Neural cell (in vitro differentiated cells): ENCODE measurements around the gene TRABD2A. TPM values are rescaled to one million over a fixed set of nuclear protein-coding genes. Genes with fewer than 3 reads are reported as not detected.

Experiments used
- H2AFZ ChIP-seq: fragments of 200-600, 300-800 bp; sonication (generic), shearing (Covaris generic); 2 replicates; pipeline ENCODE4 v1.6.0; 2014; ENCODE audit warnings: low read depth, mild to moderate bottlenecking, antibody characterized with exemption, low read length, moderate library complexity
- H3F3A ChIP-seq: fragments of 200-600 bp; shearing (Covaris generic); 2 replicates; pipeline ENCODE4 v1.6.1; 2016; ENCODE audit warnings: mild to moderate bottlenecking, moderate library complexity, mixed read lengths, antibody characterized with exemption, low read length; ENCODE audit not compliant: insufficient read depth, poor library complexity, severe bottlenecking
- H3K27ac ChIP-seq: fragments of 200-600, 300-800 bp; sonication (generic), shearing (Covaris generic); 2 replicates; pipeline ENCODE4 v1.5.1; 2014; ENCODE audit warnings: mild to moderate bottlenecking, low read length, moderate library complexity
- H3K27me3 ChIP-seq: fragments of 300-800, 200-600 bp; sonication (generic), shearing (Covaris generic); 2 replicates; pipeline ENCODE4 v1.6.0; 2014; ENCODE audit warnings: mild to moderate bottlenecking, low read depth, low read length, moderate library complexity; ENCODE audit not compliant: insufficient read depth
- H3K36me3 ChIP-seq: fragments of 300-800, 200-600 bp; sonication (generic), shearing (Covaris generic); 2 replicates; pipeline ENCODE4 v1.5.1; 2014; ENCODE audit warnings: mild to moderate bottlenecking, antibody characterized with exemption, low read length, moderate library complexity; ENCODE audit not compliant: insufficient read depth
- H3K4me2 ChIP-seq: fragments of 300-800, 200-600 bp; sonication (generic), shearing (Covaris generic); 2 replicates; pipeline ENCODE4 v1.6.0; 2014; ENCODE audit warnings: mild to moderate bottlenecking, low read length
- H3K4me3 ChIP-seq: fragments of 300-800, 200-600 bp; sonication (generic), shearing (Covaris generic); 2 replicates; pipeline ENCODE4 v1.5.1; 2014; ENCODE audit warnings: mild to moderate bottlenecking, low read length, moderate library complexity
- H3K79me2 ChIP-seq: fragments of 200-600 bp; shearing (Covaris generic); replicated peaks from 2 replicates; pipeline ENCODE4 v1.6.0; 2014; ENCODE audit warnings: mild to moderate bottlenecking, low read length, moderate library complexity; ENCODE audit not compliant: insufficient read depth
- H3K9ac ChIP-seq: fragments of 300-800, 200-600 bp; sonication (generic), shearing (Covaris generic); 2 replicates; pipeline ENCODE4 v1.6.1; 2016; ENCODE audit warnings: mild to moderate bottlenecking, low read length, mixed read lengths
- H3K9me2 ChIP-seq: fragments of 200-600 bp; shearing (Covaris generic); 2 replicates; pipeline ENCODE4 v1.6.1; 2016; ENCODE audit warnings: mild to moderate bottlenecking, low read length, mixed read lengths; ENCODE audit not compliant: insufficient read depth
- H3K9me3 ChIP-seq: fragments of 200-600, 300-800 bp; sonication (generic), shearing (Covaris generic); 2 replicates; pipeline ENCODE4 v1.6.1; 2016; ENCODE audit warnings: mild to moderate bottlenecking, mixed run types, low read length, moderate library complexity, mixed read lengths
- H4K20me1 ChIP-seq: fragments of 200-600 bp; shearing (Covaris generic); 2 replicates; pipeline ENCODE4 v1.6.1; 2016; ENCODE audit warnings: mild to moderate bottlenecking, mixed run types; ENCODE audit not compliant: insufficient read depth
- EP300 ChIP-seq: fragments of 450-650 bp; conservative IDR thresholded peaks from 2 replicates; pipeline ENCODE4 v1.6.1; 2014; ENCODE audit warnings: antibody characterized with exemption, mild to moderate bottlenecking, moderate library complexity; ENCODE audit not compliant: poor library complexity, severe bottlenecking
- EZH2 ChIP-seq: fragments of 200-600, 300-800 bp; shearing (Covaris generic), sonication (generic); IDR thresholded peaks from 2 replicates; pipeline ENCODE4 v1.6.1; 2014; ENCODE audit warnings: antibody characterized with exemption, low read length, borderline replicate concordance, mild to moderate bottlenecking; ENCODE audit not compliant: insufficient read depth, poor library complexity, severe bottlenecking
- MXI1 ChIP-seq: fragments of 450-650 bp; conservative IDR thresholded peaks from 2 replicates; pipeline ENCODE4 v1.6.1; 2014; ENCODE audit warnings: antibody characterized with exemption, mild to moderate bottlenecking; ENCODE audit not compliant: poor library complexity, severe bottlenecking
- POLR2AphosphoS5 ChIP-seq: IDR thresholded peaks from 2 replicates; pipeline ENCODE4 v1.6.1; 2012
- RAD21 ChIP-seq: fragments of 450-650 bp; conservative IDR thresholded peaks from 2 replicates; pipeline ENCODE4 v1.6.1; 2014; ENCODE audit warnings: antibody characterized with exemption, mild to moderate bottlenecking, moderate library complexity
- SMC3 ChIP-seq: fragments of 450-650 bp; conservative IDR thresholded peaks from 2 replicates; pipeline ENCODE4 v1.6.1; 2014; ENCODE audit warnings: antibody characterized with exemption, mild to moderate bottlenecking, moderate library complexity; ENCODE audit not compliant: poor library complexity
- TAF1 ChIP-seq: IDR thresholded peaks from 2 replicates; pipeline ENCODE4 v1.6.1; 2012; ENCODE audit warnings: low read depth
- polyA plus RNA-seq: library from polyadenylated mRNA; depleted of rRNA; stranded (reverse); fragments of >200 nt; gene quantifications from 2 replicates; pipeline ENCODE4 v1.2.3, GENCODE V29; 2014
- TF ChIP-seq, protein P1 (sequence below): fragments of 450-650 bp; IDR thresholded peaks from 2 replicates; pipeline ENCODE4 v1.5.1; 2014; ENCODE audit warnings: antibody characterized with exemption, mild to moderate bottlenecking, moderate library complexity; ENCODE audit not compliant: poor library complexity, severe bottlenecking
- TF ChIP-seq, protein P2 (sequence below): IDR thresholded peaks from 2 replicates; pipeline ENCODE4 v1.6.1; 2012; ENCODE audit warnings: borderline replicate concordance

The TRABD2A gene
- polyA plus RNA-seq, 1 donor from 2014 or later: 0.17 TPM

DNA sequence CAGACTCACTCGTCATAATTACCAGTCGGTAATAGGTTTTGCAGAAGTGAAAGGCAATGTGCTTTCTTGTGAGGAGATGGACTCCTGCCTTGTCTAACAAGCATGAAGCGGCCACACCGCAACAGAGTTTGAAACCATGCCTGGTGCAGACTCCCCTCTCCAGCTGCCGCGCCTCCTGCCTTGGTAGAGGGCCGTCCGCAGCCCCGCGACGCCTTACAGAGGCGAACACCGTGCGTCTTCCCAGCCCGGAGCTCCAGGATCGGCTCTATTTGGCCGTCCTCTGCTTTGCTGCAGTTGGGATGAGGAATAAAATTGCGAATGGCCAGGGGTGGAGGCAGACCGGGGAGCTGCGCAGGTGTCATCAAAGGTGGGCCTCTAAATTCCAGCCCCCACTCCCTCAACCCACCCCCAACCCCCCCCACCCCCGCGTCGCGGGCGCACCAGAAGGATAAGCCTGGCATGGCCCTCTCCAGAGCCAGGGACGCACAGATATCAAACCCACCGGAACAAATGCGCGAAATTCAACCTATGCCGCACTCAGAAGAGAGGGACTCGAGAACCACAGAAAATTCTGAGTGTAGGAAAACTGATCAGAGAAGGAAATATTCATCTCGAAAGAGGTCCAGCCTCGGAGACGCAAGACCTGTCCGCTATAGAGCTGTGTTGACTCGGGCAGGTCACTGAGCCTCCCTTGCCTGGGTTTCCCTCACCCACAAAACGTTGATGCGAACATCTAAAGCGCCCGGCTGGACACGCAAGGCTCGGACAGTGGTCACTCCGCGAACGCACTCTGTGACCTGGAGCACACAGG is 1.1 kb downstream of the TRABD2A start:
- Histone ChIP-seq H3K9ac (no peak overlapping the region), H2AFZ (no peak overlapping the region)

DNA sequence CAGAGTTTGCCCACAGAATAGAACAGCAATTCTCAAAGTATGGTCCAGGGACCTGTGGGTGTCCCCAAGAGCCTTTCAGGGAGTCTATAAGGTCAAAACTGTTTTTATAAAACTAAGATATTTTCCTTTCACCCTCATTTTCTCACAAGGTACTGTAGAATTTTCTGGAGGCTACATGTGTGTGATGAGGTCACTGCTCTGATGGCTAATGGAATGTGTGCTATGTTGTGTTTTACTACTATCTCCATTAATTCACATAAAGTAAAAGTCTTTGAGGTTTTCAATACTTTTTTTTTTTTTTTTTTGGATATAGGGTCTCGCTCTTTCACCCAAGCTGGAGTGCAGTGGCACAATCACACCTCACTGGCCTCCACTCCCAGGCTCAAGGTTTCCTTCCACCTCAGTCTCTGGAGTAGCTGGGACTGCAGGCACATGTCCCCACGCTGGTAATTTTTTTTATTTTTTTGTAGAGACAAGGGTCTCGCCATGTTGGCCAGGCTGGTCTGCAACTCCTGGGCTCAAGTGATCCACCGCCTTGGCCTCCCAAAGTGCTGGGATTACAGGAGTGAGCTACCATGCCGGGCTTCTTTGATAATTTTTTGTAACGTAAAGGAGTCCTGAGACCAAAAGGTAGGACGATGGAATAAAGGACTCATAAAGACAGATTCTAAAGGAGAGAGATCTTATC is 1.8 kb downstream of the TRABD2A start:
- Histone ChIP-seq H3K4me2 (no peak overlapping the region), H3K9ac (no peak overlapping the region), H3F3A (no peaks in the 10 kb centered on the region), H3K27me3 (peaks cover 61% of the 10 kb centered on the region), H3K27ac (no peak overlapping the region), H3K79me2 (no peaks in the 10 kb centered on the region), H4K20me1 (no peaks in the 10 kb centered on the region), H3K4me3 (peak overlapping the region; percentile 24), H3K9me2 (no peaks in the 10 kb centered on the region), H3K9me3 (no peaks in the 10 kb centered on the region), H3K36me3 (no peaks in the 10 kb centered on the region), H2AFZ (no peak overlapping the region)
- TF ChIP-seq TAF1: no peak
- TF ChIP-seq RAD21: no peak
- TF ChIP-seq POLR2AphosphoS5: no peak
- TF ChIP-seq, protein P1, sequence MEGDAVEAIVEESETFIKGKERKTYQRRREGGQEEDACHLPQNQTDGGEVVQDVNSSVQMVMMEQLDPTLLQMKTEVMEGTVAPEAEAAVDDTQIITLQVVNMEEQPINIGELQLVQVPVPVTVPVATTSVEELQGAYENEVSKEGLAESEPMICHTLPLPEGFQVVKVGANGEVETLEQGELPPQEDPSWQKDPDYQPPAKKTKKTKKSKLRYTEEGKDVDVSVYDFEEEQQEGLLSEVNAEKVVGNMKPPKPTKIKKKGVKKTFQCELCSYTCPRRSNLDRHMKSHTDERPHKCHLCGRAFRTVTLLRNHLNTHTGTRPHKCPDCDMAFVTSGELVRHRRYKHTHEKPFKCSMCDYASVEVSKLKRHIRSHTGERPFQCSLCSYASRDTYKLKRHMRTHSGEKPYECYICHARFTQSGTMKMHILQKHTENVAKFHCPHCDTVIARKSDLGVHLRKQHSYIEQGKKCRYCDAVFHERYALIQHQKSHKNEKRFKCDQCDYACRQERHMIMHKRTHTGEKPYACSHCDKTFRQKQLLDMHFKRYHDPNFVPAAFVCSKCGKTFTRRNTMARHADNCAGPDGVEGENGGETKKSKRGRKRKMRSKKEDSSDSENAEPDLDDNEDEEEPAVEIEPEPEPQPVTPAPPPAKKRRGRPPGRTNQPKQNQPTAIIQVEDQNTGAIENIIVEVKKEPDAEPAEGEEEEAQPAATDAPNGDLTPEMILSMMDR: no peak
- TF ChIP-seq EP300: no peak
- TF ChIP-seq, protein P2, sequence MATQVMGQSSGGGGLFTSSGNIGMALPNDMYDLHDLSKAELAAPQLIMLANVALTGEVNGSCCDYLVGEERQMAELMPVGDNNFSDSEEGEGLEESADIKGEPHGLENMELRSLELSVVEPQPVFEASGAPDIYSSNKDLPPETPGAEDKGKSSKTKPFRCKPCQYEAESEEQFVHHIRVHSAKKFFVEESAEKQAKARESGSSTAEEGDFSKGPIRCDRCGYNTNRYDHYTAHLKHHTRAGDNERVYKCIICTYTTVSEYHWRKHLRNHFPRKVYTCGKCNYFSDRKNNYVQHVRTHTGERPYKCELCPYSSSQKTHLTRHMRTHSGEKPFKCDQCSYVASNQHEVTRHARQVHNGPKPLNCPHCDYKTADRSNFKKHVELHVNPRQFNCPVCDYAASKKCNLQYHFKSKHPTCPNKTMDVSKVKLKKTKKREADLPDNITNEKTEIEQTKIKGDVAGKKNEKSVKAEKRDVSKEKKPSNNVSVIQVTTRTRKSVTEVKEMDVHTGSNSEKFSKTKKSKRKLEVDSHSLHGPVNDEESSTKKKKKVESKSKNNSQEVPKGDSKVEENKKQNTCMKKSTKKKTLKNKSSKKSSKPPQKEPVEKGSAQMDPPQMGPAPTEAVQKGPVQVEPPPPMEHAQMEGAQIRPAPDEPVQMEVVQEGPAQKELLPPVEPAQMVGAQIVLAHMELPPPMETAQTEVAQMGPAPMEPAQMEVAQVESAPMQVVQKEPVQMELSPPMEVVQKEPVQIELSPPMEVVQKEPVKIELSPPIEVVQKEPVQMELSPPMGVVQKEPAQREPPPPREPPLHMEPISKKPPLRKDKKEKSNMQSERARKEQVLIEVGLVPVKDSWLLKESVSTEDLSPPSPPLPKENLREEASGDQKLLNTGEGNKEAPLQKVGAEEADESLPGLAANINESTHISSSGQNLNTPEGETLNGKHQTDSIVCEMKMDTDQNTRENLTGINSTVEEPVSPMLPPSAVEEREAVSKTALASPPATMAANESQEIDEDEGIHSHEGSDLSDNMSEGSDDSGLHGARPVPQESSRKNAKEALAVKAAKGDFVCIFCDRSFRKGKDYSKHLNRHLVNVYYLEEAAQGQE: no peak
- TF ChIP-seq MXI1: no peak
- no peak for TF ChIP-seq EZH2
- TF ChIP-seq SMC3: no peak

More for the DNA sequence above, 1.1 kb downstream of the TRABD2A start:
- Histone ChIP-seq H3K27ac (no peak overlapping the region), H3K4me2 (no peak overlapping the region), H3K36me3 (no peaks in the 10 kb centered on the region), H3K9me3 (no peaks in the 10 kb centered on the region), H4K20me1 (no peaks in the 10 kb centered on the region), H3K79me2 (no peaks in the 10 kb centered on the region), H3K9me2 (no peaks in the 10 kb centered on the region), H3F3A (no peaks in the 10 kb centered on the region), H3K4me3 (peak overlapping the region; percentile 66), H3K27me3 (peaks cover 66% of the 10 kb centered on the region)
- TF ChIP-seq, protein P2: no peak
- TF ChIP-seq SMC3 (no peak), EZH2 (no peak), MXI1 (no peak)
